ENCODE measurements around the gene HCN4.
"Not testable (repeated sequence)": the region's sequence is repeated elsewhere in the genome, so short reads cannot be mapped to it uniquely, and the experiment has no call there.

Gene HCN4

DNA sequence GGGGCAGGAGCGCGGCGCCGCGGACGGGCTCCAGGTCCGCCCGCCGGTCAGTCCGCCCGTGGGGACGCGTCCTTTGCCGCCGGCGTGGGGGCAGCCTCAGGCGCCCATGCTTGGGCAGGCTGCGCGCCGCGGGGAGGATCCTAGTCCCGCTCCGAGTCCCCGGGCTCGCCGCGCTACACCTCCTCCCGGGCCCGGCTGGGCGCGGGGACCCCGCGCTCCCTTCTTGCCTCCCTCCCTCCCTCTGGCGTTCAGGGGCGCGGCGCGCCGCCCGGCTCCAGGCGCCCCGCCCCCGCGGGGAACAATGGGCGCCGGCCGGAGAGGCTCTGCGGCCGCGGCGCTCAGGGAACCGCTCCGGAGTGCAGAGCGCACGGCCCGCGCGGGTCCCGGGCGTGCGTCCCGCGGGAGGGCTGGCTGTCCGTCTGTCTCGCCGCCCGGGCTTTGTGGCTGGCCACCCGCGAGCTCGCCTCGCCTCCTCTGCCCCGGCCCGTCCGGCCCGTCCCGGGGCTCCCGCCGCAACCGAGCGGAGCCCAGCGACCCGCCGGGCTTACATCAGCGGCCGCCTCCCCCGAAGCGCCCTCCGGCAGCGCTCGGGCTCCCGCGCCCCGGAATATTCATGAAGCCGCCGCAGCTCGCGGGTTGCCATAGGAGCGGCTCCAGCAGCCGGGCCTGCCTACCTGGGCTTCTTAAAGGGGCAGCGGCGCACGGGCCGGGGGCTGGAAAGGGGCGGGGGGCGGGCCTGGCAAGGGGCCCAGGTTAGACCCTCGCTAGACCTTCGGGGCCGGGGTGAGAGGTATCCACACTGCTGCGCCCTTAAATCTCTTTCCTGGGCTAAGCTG, at the start of gene HCN4:
HCN4 (minus strand) TSS at position 658 of the 836 bp plus-strand sequence. CDS start 688 bp downstream, outside the sequence.
- no peak for DNase-seq

DNA sequence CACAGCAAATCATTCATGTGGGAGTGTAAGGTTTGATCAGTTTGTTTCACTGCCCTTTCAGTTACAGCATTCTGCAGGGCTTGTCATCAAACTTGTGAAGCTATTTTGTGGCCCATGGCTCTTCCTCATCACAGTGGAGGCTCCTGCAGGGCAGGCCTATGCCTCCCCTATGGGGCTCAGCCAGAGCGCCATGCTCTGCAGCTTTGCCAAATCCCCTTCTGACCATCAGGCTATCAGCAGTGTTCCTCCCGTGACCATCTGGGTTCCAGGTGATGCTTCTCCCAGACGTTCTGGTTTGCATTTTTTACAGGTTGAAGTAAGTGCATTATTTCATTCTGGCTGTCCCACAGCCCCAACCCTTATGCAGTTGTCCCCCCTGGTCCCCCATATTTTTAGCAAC, 46.1 kb upstream of the HCN4 start:
- DNase-seq, result no peak

DNA sequence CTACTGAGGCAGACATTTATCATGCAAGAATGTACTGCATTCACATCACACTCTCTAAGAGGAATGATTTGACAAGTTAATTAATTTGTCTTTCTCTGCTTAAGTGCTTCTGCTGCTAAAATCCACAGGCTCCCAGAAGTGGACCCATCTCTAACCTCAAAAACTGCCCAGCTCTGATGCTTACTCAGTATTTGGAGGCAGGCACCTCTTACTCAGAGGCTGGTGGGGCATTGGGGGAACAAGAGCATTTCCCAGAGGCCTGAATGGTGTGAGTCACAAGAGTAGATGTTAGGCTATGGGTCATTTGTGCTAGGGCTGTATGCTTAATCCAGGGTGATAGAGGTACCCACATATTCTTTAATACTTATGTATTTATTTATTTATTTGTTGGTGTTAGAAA, 34.4 kb upstream of the HCN4 start:
- DNase-seq, result no peak

DNA sequence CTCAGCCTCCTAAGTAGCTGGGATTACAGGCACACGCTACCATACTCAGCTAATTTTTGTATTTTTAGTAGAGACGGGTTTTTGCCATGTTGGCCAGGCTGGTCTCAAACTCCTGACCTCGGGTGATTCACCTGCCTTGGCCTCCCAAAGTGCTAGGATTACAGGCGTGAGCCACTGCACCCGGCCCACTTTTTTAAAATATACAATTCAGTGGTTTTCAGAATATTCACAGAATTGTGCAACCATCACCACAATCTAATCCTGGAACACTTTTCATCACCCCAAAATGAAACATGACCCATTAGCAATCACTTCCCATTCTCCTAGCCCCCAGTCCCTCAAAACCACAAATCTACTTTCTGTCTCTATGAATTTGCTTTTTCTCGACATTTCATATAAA, 31.5 kb upstream of the HCN4 start:
- DNase-seq, result not testable (repeated sequence)

DNA sequence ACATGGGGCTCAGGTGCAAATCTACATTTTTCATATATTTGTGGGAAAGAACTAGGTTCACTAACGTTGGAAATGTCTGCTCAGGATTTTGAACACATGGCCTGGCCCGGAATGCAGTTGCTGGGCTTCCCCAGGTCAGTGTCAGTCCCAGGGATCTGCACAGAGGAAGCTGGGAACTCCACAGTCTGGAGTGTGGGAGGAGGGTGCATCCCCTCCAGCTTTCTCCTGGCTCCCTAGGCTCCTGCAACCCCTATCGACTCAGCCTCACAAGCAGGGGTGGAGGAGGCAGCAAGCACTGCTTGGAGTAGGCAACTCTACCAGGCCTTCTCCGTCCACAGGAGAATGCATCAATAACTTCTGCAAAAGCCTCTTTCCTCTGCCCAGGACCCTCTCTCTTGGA, 30.1 kb upstream of the HCN4 start:
- no peak for DNase-seq

DNA sequence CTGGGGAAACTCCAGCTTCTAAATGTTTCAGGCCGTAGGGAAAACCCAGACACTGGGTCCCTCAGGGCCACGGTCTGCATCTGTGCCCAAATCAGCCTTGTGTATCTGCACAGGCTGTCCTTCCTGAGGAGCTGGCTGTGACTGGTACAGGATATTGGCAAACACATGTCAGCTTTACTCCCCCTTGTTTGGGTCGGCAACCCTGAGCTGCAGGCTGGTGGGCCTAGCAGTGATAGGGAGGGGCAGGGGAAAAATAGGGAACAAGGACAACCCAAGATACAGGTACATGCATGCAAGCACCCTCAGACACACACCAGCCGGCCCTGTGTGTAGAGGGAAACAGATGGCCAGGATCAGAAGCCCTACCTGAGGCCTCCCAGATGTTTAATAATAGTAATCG, 28.7 kb upstream of the HCN4 start:
- no peak for DNase-seq

DNA sequence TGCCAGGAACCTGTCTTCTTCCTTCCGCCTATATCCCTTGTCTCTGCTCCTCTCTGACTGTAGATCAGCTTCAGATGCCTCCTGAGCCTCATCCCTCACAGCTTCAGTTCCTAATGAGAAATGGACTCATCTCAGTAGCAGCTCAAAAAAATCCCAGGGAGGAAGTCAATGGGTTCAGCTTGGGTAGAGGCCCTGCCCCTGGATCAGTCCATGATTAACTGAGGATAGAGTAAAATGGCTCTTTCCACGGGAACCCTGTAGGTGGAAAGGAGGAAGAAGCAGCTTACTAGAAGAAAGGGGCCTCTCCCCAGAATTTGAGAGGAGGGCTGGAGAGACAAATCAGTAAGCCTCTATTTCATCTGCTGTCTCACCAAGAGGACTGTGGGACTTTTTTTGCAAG, 26.9 kb upstream of the HCN4 start:
- no peak for DNase-seq

DNA sequence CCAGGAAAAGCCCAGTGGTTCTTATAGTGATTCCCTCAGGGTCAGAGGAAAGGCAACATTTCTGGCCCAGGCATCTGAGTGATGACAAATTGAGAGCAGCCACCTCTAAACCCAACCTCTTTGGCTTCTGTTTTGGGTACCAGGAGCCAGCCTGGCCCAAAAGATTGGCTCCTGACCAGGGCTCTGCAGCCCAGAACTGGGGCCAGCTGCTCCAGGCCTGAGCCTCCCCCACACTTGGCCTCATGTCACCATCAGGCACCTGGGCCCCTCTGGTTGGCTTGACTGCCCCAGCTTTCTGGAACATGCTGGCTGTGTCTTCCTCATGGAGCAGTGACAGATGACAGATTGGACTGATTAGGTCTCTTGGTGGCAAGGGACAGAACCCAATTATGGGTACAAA, 26.0 kb upstream of the HCN4 start:
- peak; percentile 34 for DNase-seq

DNA sequence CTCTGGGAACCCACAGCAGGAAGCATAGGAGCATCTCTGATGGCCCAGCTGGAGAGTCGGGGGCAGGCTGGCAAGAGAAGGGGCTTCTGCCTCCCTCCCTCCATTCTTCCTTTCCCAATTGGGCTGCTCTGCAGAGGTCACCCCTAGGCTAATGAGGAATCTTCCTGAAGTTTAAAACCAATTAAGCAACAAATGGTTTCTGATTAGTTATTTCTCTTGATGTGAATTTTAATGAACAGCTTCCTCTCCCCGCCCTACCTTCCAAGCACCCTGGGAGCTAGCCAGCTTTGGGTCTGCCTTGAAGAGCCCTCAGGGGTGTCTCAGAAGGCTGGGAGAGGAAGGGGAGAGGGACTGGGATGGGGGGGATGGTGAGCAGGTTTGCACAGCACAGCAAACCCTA, 24.6 kb upstream of the HCN4 start:
- no peak for DNase-seq

DNA sequence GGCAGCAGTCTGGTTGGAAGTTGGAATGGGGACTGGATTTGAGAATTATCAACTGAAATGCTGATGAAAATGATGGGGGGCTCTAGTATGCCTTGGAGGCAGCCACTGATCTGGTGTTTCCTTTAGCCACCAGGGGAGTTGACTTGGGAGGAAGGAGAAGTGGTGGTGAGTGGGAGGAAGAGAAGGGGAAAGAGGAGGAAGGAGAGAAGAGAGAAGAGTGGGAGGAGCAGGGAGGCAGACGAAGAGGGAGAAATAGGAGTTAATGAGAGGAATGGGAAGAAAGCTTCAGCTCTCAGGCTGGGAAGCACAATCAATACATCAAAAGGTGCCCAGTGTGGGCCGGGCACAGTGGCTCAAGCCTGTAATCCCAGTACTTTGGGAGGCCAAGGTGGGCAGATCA, 23.3 kb upstream of the HCN4 start:
- no peak for DNase-seq

DNA sequence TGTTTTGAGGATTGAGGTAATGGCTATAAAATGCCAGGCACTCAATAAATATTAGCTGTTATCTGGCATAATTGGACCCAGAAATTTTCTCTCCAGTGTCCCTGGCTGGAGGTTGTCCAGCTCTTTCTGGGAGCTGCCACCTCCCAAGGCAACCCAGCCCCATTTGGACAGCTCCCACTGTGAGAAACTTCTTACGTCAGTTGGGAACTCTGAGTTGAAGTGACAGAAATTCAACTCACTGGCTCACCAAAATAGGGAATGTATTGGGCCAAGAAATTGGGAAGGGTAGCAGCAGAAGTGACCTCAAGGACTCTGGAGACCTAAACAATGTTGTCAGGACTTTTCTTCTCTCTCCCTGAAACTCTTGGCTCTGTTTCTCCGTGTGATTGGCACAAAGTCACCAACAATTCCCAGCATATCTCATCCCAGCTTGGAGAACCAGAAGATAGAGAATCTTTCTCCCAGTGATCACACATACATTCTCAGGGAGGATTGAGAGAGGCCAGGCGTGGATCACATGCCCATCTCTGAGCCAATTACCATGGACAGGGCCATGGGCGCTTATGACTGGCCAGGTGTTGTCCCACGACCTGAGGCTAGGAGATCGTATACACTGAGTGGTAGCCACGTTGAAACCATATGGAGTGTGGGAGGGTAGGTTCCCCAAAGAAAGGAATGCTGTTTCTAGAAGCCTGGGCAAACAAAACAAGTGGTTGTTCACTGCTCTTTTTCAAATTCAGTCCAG, 22.5 kb upstream of the HCN4 start:
- no peak for DNase-seq

DNA sequence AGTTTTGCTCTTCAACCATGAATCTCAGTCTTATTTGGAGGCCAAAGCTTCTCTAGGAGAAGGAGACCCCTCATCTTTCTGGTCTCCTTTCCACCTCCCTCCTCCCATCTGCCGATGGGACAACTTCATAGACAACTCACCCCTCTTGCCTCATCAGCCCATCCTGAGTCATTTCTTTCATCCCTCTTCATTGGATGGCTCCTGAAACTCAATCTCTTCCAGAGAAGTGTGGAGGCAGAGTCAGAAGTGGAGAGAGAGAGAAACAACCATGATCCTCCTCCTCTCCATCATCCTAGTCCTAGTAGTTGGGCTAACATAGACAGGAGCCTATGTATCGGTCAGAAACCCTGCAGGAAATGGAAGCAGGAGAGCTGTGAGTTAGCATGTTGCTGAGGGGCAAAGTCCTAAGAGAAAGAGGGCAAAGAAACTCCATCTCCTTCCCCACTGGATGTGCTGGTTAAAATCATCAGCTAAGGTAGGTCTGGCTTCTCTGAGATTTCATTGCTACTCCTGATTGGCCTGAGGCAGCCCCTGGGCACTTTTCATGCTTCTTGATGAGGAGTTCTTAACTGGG, 21.3 kb upstream of the HCN4 start:
- no peak for DNase-seq

DNA sequence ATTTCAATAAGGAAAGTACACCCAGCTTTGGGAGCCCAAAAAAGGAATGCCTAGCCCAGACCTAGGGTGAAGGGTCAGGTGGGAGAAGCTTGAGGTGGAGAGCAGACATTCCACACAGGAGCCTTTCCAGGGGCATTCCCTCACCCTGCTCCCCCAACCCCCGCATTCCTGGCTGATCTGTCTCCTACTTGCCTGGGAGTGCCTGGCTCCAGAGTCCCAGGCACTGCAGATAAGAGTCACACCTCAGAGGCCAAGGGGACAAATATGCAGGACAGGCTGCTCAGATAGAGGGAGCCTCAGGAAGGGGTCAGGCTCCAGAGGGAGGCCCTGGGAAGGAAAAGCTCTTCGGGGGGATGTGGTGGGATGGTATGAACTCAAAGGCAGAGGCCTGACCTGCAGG, 20.8 kb upstream of the HCN4 start:
- no peak for DNase-seq

DNA sequence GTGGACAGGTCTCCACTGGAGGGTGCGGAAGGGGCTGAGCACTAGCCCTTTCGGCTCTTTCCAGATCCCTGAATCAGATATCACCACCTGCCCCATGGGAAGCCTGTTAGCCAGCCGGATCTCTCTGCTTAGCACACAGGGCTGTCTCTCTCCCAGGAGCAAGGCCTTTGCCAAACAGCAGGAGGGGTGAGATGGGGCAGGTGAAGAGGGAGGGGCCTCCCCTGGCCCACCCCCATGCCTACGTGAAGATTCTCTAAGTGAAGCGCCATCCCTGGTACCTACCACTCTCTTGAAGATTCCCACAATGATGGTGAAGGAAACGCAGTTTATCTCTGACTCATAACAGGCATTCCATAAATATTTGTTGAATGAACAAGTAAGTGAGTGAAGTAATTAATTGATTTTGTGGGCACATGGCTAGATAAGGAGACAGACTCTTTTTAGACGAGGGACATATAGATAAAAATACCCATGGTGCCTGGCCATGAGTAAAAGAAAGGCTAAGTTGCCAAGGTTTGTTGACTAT, 19.6 kb upstream of the HCN4 start:
- no peak for DNase-seq

DNA sequence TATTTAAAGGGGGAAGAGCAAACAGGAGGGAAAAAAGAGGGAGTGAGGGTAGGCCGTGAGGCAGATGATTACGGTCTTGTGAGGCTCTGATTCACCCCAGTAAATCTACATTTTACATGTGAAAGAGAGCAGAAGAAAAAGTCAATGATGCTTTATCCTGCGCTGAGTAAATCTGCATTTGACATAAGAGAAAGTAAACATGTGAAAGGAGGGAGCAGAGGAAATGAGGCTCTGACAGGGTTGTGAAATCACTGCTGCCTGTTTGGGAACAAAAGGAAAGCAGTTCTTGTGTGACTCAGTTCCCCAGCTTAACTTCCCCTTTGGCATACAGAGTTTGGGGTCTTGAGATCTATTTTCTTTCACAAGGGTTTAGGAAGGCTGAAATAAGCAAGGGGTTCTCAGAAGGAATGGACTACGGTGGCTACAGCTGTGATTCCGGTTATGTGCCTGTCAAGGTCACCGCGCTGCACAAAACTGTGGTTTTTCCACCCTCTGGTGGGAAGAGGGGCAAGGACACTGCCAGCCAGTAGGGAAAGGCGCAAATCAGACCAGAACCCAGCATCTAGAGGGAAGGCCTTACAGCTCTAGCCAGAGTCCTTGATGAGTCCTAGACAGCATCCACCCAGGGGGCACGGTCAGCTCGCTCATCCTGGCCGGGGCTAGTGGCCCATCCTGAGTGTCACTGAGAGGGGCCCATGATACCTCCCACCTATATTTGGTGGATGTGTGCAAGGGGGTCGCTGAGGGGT, 18.9 kb upstream of the HCN4 start:
- DNase-seq, result no peak

DNA sequence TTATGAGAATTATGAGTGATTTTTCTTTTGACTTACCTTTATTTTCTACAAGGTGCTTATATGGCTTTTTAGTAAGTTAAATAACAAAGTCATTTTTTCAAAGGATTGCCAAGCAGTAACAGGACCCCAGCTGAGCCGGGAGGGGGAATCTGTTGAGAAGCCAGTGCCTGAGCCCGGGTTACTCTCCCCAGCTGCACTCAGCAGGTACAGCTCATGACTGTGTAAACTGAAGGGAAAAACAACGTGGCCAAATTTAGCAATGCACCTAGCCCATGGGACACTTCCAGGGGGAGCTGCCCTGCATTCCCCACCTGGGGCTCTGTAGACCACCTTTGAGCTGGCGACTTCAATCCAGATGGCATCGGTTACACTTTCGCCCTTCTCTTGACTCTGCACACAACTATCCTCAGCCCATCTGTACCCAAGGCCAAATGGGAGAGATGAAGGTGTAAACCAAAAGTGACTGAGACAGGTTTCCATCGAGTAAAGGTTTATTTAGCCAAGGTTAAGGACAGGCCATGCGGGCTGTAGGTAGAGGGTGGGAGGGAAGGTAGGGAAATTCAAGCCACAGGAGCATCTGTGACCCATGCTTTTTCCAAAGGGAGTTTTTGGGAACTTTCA, 18.2 kb upstream of the HCN4 start:
- no peak for DNase-seq

DNA sequence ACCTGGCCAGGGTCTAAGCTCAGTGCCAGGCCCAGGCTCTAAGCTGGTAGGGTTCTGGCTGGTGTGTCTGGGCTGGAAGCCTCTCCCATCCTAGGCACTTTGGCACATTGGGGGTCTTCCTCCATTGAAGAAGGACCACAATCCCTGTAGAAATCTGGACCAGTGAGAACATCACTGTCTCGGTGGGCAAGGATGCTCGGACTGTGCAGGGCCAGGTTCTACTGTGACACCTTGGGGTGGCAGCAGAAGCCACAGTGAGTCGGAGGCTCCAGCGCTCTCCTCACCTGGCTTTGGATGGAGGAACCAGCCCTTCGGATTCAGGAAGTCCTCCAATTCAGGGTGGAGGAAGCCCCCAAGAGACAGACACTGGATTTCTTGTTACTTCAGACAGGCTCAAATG, 17.5 kb upstream of the HCN4 start:
- no peak for DNase-seq

DNA sequence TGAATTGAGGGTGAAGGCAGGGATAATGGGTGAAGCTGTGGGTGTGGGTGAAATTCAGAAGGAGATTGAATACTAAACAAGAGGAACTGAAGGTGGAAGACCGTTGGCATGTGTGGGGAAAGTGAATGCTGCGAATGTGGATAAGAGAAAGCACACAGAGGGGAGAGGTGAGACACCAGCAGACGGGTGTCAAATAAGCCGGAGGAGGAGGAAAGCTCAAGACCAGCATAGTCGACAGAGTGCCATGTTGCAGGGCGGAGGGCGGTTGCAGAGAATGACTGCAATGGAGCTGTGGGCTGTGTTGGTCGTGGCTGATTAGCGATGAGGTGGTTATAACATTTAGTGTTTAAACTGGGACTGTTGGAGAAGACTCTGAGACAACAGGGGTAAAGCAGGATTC, 16.4 kb upstream of the HCN4 start:
- DNase-seq, result no peak

DNA sequence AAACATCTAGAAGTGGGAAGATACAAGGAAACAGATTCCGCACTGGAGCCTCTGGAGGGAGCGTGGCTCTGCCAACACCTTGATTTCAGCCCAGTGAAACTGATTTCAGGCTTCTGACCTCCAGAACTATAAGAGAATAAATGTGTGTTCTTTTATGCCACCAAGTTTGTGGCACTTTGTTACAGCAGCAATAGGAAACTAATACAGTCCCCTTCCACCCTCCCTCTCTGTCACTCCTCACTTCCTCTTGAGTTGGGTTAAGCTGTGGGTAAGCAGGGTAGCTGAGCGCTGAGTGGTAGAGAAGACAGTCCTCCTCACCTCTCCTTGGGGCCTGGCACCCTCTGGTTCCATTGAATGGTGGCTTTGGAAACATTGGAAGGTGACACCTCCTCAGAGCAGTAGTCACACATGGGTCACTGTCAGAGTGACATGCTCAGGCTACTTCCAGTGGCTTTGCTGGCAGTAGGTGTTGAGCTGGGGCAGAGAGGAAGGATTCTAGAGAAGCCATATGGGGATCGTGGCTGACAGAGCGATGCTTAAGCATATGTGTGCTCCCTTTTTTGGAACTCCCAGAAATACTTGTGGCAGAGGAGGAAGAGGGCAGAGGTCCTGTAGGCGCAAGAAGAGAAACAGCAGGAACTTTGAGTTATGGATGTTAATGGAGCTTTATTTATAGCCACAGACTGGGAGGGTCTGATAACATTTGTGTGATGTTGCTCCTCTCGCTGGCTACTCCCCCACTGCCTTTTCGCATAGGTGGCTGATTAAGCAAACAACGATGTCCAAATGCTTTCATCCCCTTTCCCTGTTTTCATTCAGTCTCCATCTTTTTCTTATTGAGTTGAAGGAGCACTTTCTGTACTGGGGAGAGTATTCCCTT, 14.8 kb upstream of the HCN4 start:
- DNase-seq, result no peak

DNA sequence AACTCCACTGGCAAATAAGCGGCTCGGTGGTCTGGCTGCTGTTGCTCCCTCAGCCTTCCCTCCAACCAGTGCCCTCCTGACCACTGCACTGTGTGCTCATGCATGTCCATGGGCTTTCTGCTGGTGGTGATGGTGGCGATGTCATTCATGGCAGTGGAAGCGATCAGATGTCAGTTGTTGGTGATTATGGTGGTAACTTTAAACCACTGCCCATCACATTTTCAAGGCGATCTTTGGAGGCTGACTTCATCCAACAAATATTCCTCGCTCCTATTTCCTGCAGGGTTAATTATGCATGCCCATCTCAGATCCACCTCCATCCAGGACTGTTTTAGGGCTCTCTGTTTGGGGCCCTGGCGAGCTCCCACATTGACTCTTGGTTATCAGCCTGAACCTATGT, 13.4 kb upstream of the HCN4 start:
- no peak for DNase-seq

DNA sequence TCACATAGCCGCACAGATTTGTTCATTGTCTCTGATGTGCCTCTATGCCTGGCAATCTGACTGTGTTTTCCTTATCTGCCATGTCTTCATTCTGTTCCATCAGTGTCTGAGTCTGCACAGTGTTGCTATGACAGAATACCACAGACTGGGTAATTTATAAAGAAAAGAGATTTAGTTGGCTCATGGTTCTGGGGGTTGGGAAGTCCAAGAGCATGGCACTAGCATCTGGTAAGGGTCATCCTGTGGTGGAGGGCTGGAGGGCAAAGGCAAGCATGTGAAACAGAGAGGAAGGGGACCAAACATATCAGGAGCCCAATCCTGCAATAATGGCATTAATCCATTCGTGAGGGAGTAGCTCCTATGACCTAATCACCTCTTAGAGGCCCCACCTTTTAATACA, 11.9 kb upstream of the HCN4 start:
- no peak for DNase-seq

DNA sequence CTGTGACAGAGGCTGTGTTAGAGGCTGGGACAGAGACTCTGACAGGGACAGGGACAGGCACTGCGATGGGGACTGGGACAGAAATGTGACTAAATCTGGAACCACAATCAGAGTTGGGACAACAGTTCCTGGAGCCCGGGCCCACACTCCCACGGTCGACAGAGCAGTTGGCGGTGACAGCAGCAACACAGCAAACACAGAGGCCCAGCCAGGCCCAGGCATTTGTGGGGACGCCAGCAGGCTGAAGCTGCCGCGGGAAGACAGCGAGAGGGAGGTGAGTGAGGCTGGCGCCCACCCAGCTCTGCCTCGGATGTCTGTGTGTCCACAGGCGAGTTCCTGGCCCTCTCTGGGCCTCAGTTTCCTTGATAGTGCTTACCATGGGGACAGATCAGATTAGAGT, 9.3 kb upstream of the HCN4 start:
- DNase-seq, result no peak

Data from NCI-H446 treated with DMSO at 0.1 percent for 48 hours (cell line).